Esophagus muscularis mucosa (tissue), 3 donors: ENCODE measurements around the gene SKOR2.

ENCODE experiments used
- CTCF ChIP-seq, 3 experiments: fragments of 200-600 bp in 2 of 3; fragments of 450-650 bp in 1 of 3; sonication (generic) in 2 of 3; IDR thresholded peaks; one replicate each; pipeline ENCODE4 v1.5.1; 2017 to 2019; ENCODE audit warnings: antibody characterized with exemption in 3 of 3, mild to moderate bottlenecking in 2 of 3, moderate library complexity in 1 of 3
- POLR2A ChIP-seq: fragments of 450-650 bp; IDR thresholded peaks from one replicate; pipeline ENCODE4 v1.6.1; 2017; ENCODE audit warnings: antibody characterized with exemption, moderate library complexity, mild to moderate bottlenecking, low read depth
- POLR2AphosphoS5 ChIP-seq, 2 donors: sonication (generic); formaldehyde crosslinking; IDR thresholded peaks; one replicate each; pipeline ENCODE4 v1.6.1; 2017; ENCODE audit warnings: antibody characterized with exemption in 2 of 2

GRCh38 chr18:47285456-47285855, 34.0 kb upstream of the SKOR2 start:
- TF ChIP-seq POLR2A, result no peak
- no peak for TF ChIP-seq CTCF (IDR thresholded peaks at IDR 0.05)
- no peak for TF ChIP-seq POLR2AphosphoS5 (IDR thresholded peaks at IDR 0.05)
